ENCODE measurements around the gene TEX2.
"Not testable (repeated sequence)": the region's sequence is repeated elsewhere in the genome, so short reads cannot be mapped to it uniquely, and the experiment has no call there.

Gene TEX2

GRCh38 chr17:64264891-64265290, 1.8 kb upstream of the TEX2 start:
- DNase-seq (ENCODE audit: low read depth, low spot score) = no peak

GRCh38 chr17:64262198-64262999, 661 bp downstream of the TEX2 start:
- DNase-seq (ENCODE audit: low read depth, low spot score) = peak; percentile 51

GRCh38 chr17:64261417-64262145, 1.5 kb downstream of the TEX2 start:
- no peak for DNase-seq (ENCODE audit: low read depth, low spot score)

GRCh38 chr17:64260886-64261285, 2.2 kb downstream of the TEX2 start:
- no peak for DNase-seq (ENCODE audit: low read depth, low spot score)

GRCh38 chr17:64259922-64260321, 3.1 kb downstream of the TEX2 start:
- DNase-seq (ENCODE audit: low read depth, low spot score) = peak; percentile 60

- DNase-seq (ENCODE audit: low read depth, low spot score) = no peak
Observed at GRCh38 chr17:64259426-64259825, 3.6 kb downstream of the TEX2 start.

GRCh38 chr17:64256913-64257807, 5.9 kb downstream of the TEX2 start:
- no peak for DNase-seq (ENCODE audit: low read depth, low spot score)

GRCh38 chr17:64255764-64256163, 7.3 kb downstream of the TEX2 start:
- DNase-seq (ENCODE audit: low read depth, low spot score) = no peak

GRCh38 chr17:64254755-64255154, 8.3 kb downstream of the TEX2 start:
- no peak for DNase-seq (ENCODE audit: low read depth, low spot score)

- DNase-seq (ENCODE audit: low read depth, low spot score) = no peak
Observed at GRCh38 chr17:64253470-64253869, 9.6 kb downstream of the TEX2 start.

GRCh38 chr17:64252831-64253230, 10.2 kb downstream of the TEX2 start:
- DNase-seq (ENCODE audit: low read depth, low spot score) = peak; percentile 54

- no peak for DNase-seq (ENCODE audit: low read depth, low spot score)
Observed at GRCh38 chr17:64250233-64250835, 12.7 kb downstream of the TEX2 start.

- DNase-seq (ENCODE audit: low read depth, low spot score) = no peak
Observed at GRCh38 chr17:64247836-64248235, 15.2 kb downstream of the TEX2 start.

GRCh38 chr17:64245218-64246145, 17.6 kb downstream of the TEX2 start:
- DNase-seq (ENCODE audit: low read depth, low spot score) = no peak

GRCh38 chr17:64244165-64244564, 18.9 kb downstream of the TEX2 start:
- peak; percentile 15 for DNase-seq (ENCODE audit: low read depth, low spot score)

GRCh38 chr17:64243340-64243739, 19.7 kb downstream of the TEX2 start:
- no peak for DNase-seq (ENCODE audit: low read depth, low spot score)

GRCh38 chr17:64242633-64243032, 20.4 kb downstream of the TEX2 start:
- no peak for DNase-seq (ENCODE audit: low read depth, low spot score)

- DNase-seq (ENCODE audit: low read depth, low spot score) = peak; percentile 34
Observed at GRCh38 chr17:64240741-64241347, 22.2 kb downstream of the TEX2 start.

- DNase-seq (ENCODE audit: low read depth, low spot score) = no peak
Observed at GRCh38 chr17:64240261-64240740, 22.8 kb downstream of the TEX2 start.

- not testable (repeated sequence) for DNase-seq (ENCODE audit: low read depth, low spot score)
Observed at GRCh38 chr17:64238449-64238848, 24.6 kb downstream of the TEX2 start.

All from astrocyte of the hippocampus (primary cell).